NCI-H146 treated with DMSO at 0.1 percent for 48 hours (cell line): Measurements from ENCODE around the gene PLPP3.

Experiments used
- DNase-seq: peaks from one replicate; lab custom pipeline; 2025; ENCODE audit not compliant: unreplicated experiment; lab: John Stamatoyannopoulos, UW

Gene PLPP3

DNA sequence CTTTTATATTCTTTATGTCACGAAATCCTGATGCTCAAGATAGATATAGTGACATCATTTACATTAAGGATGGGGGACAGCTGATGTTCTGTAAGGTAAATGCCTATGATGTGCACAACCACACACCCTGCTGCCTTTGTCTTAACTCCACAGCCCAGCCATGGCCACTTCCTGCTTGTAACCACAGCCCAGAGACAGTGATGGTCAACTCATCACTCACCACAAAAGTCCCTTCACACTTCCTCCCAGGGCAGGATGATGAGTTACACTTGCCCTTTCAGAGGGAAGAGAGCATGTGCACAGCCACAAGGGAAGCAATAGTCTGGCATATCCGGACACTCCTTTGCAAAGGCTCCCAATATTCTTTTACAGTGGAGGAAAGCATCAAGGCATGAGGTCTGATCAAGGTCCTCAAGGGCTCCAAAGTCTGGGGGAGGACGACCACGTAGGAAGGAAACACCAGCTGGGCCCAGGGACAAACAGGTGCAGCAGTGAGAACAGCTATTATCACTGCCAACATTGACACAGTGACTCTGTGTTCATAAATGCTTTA, 53.8 kb downstream of the PLPP3 start:
- no peak for DNase-seq

DNA sequence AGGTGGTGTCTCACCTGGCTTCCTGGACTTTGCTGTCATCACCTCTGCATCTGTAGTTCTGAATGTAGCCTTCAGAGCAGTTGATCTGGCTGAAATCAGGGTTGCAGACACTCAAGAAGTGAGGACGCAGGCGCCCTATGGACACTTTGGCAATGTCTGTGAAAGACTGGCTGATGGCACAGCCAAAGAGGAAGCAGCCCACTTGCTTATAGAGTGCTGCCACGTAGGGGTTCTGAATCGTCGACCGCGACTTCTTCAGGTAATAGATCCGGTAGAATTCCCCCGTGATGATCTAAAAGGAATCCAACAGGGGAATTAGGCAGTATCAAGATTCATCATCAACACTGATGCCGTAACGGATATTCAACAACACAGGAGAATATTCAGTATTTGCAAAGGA, 55.1 kb downstream of the PLPP3 start:
- DNase-seq, result no peak

DNA sequence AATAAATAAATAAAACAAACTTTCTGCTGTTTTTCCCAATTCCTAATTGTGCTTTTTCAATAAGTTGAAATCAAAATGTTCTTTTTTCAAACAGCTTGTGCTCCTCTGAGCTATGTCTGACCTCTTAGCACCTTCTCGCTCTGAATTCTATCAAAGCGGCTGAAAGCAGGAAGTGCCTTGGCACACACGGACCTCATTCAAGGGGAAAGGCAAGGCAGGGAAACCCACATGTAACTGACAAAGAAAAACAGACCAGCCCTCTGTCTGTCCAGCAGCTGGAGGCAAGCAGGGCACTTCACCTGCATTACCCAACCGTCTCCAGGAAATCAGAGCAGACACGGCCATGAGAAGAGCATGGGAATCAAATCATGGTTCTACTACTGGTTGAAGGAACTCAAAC, 56.7 kb downstream of the PLPP3 start:
- no peak for DNase-seq

DNA sequence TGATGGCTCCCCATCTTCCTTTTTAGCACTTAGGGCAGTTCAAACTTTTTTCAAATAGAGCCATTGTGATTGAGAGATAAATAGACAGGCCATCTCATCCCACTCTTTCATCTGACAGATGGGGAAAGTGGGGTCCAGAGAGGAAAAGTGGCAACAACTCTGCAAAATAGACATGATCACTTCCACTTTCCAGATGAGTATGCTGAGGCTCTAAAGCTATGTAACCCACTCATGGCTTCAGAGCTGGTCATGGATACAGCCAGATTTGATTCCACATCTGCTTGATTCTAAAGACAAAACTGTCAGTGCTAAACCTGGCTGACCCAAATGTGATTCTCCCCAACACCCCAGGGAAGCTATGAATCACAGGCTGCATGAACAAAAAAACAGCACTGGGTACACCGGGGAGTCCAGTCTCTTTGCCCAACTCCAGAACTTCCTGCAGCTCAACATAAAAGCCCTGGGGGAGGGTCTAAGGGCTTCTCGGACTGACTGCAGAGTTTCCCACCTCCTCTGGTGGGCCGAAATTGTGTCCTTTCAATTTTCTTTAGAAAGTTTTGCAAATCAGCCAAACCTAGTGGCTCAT, 59.3 kb downstream of the PLPP3 start:
- DNase-seq, result no peak

DNA sequence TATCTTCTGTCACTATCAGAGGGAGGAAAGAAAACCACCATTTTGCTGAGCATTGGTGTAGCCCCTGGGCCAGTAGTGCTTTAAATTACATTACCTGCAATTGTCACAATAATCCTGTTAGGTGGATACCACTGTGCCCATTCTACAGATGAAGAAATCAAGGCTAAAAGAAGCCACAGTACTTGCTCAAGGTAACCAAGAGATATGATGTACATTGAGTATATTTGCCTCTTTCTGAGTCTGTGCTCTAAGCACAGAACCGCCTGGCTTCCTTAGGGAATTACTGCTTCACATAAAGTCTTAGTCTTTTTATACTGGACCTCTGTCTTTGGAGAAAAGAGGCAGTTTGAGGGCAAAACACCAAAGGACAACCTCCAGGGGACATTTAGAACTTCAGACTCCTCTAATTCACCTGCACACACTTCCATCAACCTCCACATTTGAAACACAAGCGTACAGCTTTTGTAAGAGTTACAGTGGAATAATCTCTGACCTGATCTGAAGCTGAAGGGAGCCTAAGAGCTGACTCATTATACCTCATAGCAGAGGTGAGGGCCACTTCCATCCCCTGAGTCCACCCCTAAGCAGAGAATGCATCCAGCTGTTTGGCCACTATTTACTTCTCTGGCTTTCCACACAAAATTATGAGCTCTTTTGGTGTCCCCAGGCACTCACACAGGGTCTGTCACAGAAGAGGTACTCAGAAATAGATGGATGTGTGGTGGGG, 61.8 kb downstream of the PLPP3 start:
- no peak for DNase-seq

DNA sequence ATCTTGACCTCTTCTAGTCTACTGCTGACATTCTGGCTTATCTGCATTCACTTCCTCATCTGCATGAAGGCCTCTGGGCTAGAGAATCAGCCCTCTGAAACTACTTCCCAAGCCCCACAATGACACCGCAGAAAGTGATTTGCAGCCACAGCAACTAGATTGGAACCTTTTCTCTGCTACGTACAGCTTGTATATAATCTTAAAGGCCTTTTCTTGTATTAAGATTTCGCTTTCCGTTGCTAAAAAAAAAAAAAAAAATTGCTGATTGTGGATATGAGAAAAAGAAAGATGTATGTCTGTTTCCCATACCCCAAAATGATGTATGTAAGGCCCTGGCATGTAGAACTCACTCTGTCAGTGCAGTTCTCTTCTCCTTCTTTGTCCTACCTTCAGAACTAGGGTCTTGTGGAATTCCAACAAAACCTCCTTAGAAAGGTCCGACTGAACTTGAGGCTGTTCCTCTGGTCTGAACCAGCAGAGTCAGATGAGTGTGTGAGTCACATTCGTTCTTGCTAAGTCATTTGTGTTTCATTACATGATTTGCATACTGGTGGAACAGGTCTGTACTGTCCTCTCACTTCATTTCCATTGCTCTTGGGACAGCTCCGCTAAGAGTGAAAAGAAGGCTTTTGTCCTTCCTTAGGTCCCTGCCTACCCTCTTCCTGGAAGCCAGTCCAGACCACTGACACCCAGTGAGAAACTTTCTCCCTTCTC, 62.7 kb downstream of the PLPP3 start:
- no peak for DNase-seq

DNA sequence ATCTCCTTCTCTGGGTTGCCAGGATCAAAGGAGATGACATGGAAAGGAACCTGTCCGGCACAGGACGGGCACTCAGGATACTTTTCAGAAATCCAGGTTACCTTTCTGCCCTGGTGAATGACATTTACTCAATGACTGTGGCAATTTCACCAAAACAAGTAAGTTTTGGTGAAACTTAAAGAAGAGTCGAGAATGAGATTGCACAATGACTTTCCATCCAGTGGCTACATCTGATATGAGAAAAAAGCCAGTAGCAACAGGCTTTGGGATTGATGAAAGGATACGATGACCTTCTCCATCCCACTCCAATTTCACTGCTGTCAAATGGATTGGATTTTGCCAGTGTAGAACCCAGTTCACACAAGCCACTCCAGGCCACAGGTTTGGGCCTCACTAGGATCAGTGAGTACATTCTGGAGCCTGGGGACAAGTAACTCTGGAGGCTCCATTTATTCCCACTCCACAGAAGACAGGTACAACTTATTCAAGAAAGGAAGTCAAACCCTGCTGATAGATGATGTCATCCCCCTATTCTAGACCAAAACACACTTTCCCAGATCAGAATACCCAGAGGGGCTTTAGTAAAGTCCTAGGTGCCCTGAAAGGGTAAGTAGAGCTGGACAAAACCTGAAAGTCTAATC, 63.3 kb downstream of the PLPP3 start:
- DNase-seq, result no peak

DNA sequence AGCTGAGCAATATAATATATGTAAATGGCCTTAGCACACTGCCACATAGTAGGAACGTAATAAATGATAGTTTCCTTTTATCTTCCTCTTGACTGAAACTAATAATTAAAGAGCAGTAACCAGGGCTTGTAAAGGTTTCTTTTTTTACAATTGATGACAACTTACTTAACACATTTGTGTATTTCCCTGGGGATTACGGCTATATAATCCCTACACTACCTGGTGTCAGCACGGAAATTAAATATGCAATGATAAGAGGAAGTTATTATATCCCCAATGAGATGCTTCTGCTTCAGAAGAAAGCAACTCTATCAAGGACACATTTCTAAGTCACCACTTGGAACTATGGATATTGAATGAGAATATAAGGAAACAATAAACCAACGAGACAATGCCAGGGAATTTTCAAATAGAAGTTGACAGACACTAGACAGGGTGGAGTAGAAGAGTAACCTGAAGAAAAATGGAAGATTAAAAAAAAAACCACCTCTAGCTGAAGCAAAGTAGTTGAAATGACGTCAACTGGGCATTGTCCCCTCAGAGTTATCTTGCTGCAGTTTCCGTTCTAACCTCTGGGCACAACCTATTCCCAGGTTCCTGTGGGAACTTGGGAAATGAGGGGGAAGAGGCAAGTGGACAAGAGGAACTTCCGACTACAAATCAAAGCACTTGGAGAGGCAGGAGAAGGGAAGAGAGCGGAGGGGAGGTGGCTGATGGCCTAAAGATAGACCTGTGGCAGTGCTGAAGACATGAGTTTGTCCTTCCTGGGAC, 66.5 kb downstream of the PLPP3 start:
- DNase-seq, result no peak

DNA sequence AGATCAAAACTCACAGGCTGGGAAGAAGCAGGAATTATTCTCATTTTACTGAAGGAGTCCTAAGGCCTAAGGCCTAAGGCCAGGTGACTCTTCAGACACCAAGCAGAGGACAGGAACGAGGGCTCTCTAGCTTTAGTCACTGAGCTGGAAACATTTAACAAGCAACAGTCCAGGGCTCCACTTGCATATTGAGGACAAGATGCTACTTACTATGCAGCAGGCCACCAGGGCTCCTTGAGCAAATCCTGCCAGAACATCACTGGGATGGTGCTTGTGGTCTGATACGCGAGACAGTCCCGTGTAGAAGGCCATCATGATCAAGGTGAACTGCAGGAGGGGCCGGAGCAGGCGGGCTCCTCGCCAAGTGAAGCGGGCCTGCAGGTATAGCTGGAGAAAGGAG, 67.6 kb downstream of the PLPP3 start:
- DNase-seq, result no peak

DNA sequence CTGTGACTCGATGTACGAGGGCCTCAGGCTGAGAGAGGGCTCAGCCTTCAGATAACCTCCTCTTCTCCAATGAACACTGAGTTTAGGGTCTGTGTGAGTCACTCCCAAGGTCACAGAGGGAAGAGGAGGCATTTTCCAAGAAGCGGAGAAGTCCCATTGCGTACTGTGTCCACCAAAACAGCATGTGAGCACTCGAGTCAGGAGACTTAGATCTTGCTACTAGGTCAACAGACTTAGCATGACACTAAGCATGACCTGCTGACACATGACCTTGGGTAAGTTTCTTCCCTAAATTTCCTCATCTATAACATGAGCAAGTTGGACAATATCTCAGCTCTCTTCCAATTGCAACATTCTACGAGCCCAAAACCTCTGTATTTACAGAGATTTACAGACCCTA, 68.0 kb downstream of the PLPP3 start:
- no peak for DNase-seq

DNA sequence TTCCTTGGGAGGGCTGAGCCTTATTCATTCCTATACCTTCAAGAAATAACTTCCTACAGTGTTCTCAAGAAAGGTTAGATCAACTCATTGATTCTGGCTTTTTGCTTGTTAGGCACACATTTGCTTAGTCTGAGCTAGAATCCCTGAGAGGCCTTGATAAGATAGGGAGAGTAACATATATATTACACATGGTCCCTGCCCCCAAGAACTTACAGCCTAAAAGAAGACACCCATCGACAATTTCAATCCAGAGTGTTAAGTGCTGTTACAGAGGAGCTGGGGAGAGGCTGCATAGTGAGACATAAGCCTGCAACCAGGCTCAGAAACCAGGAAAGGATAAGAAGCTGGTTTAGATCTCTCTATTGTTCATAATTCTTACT, 68.7 kb downstream of the PLPP3 start:
- no peak for DNase-seq

DNA sequence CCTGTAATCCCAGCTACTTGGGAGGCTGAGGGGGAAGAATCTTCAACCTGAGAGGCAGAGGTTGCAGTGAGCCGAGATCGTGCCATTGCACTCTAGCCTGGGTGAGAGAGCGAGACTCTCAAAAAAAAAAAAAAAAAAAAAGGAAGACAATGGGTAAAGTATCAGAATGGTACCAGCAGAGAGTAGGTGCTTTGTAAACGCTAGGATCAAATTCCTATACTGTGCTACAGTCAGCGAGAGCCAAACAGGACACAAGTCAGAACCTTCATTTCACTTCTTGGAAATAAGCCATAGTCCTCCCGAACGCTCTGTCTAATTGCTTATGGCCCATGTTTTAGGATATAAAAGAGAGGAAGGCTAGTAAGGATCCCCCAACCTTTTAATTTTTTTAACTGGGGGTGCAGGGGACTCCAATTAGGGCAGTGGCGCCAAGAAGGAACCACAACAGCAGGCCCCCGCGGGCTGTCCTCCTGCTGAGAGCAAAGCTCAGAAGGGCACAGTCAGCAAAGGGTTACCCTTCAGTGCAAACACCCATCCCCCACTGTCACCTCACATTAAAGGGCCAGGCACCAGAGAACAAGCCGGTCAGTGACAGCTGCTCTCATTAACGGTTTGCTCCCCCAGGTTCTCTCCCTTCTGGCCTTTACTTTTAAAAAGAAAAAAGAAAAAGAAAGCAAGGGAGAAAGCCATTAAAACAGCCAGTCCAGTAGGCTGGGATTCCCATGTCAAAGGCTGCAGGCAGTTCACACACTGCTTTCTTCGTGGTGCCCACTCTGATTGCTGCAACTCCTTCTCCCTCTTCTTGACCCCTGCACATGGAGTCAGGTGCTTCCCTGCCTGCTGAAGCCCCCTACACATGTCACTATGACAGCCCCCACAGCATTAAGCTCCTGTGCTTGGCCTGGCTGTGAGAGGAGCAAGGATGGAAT, 69.4 kb downstream of the PLPP3 start:
- no peak for DNase-seq

DNA sequence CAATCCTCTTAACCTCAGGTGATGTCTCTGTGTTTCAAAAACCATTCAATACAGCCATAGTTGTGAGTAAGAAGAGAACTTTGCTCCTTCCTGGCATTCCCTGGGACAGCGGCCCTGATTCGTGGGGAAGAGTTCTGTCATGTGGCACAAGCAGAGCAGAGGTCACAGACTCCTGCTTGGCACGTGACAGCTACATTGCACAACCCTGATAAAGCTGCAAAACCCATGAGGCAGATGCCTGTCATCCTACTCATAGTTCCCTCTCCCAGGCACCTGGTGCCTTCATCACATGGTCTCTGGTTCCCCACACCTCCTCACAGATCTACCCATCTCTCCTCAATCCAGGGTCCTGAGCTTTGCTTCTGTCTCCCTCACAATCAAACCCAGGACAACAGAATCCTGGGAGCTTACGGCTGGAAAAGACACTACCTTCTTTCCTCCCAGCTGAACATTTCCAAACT, 70.8 kb downstream of the PLPP3 start:
- no peak for DNase-seq

DNA sequence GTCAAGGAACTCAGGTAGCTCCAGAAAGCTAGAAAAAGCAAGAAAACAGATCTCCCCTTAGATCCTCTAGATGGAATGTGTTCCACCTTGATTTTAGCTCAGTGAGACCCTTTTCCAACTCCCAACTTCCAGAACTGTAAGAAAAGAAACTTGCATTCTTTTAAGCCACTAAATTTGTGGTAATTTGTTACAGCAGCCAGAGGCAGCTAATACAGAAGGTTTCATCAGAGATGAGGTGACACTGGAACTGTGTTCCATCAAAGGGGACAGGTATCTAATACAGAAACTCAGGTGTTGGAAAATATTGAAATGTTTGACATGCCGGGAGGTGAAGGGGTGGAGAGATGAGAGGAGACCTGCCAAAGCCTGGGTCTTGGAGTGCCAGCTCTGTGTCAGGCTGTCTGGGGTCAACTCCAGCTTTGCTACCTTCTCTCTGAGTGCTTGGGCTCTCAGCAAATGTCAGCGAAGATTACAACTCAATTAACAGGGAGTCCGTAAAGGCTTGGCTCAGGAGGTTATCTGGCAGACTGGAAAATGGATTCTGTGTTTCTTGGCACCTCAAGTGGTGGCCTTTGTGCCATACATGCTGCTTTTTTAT, 71.3 kb downstream of the PLPP3 start:
- DNase-seq, result no peak

DNA sequence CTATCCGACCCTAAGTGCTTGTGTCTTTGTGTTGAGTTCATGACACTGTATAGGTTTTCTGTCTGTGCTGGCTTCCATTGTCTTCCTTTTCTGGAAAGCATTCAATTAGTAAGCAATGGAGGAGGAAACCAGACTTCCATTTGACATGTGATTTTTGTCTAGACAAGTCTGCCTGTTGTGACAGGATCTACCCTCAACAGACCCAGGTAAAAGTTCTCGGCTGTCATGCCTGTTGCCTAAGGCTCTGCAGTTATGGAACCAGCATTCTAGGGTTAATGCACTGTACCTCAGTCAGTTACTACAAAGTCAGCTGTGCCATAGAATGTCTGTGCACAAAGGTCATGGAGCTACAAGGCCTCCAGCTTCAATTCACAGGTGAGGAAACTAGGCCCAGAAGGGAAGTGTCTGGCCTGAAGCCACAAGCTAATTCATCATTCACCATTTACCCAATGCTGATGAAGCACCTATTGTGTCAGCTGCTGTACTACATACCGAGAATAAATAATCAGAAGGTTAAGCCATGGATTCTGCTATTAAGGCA, 72.3 kb downstream of the PLPP3 start:
- no peak for DNase-seq

DNA sequence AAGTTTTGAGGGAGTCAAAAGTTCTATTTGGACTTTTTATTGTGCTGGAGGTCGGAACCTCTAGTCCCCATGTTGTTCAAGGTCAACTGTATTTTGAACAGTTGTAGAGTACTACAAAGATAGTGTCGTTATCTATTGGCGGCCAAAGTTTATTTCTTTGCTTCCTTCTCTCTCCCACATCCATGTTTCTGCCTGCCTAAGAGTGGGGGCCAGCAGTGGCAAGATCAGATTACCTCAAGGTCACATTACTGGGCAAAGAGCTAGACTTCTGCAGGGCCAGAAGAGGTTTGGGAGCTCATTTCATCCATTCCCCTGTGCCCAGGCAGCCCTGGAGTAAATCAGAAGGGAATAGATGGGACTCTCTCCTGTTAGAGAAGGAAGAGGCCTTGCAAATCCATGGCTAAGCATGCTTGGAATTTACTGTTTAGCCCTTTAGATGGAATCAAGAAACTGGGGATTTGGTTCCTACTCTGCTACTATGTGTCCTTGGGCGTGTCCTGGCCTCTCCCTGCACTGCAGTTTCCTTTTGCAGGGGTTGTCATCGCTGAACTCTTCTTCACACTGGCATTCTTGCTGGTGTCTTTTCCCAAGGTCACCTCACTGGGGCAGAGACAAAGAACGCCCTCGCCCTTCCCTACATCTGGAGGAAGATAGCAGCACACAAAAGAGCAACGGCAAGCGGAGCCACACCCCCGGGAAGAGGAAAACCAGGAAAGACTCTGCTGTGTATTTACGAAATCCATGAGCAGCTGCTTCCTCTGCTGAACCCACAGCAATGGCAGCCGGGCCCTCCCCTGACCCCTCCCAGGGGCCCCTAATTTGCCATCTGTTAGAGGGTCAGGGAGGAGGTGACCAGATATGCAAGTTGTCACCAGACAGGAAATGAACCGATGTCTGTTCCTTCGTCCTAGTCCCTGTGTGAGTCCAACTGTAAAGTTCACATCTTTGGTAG, 73.3 kb downstream of the PLPP3 start:
- no peak for DNase-seq

DNA sequence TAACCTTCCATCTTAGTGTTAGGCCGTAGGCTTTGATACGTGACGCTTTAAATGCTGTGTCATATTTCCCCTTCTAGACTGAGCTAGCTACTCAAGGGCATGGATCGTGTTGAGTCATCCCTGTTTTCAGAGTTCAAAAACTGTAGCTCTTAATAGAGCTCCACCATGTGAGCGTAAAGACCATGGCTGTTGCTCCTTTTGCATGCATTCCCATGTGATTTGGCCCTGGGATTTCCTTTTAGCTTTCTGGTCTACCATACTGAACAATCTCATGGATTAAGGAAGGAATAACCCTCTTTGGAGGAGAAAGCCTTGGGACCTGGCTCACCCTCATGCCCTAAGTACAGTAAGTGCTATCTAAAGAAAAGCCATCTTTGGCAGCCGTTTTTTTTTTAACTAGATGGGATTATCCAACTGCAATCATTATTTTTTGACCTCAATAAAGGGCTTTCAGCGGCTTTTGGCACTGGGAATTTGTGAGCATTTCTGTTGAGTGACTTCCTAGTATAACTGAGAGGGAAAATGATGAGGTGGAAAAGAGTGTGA, 76.6 kb downstream of the PLPP3 start:
- no peak for DNase-seq

DNA sequence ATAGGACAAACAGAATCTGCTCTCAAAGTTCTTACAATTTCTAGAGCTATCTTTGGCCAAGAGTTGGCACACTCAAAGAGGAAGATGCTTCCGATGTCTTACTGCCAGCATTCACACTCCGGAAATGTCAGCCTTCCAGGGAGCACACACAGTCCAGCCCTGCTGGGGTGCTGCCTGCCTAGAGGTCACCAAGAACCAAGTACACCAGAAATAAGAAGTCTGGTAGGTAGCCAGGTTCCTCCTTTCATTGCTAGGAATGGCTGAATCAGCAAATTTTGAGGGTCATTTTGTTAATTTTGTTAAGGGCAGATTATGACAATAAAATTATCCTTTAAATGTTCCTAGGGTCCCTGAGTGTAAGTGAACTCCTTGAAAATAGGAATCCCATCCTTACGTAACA, 77.5 kb downstream of the PLPP3 start:
- no peak for DNase-seq
